B cell (primary cell): Measurements from ENCODE around the gene GCN1.

ENCODE experiments used
- EZH2 ChIP-seq: IDR thresholded peaks from 2 replicates; pipeline ENCODE4 v1.6.1; 2012; ENCODE audit warnings: borderline replicate concordance, low read depth, mild to moderate bottlenecking, moderate library complexity, low read length; ENCODE audit not compliant: insufficient read depth, poor library complexity, severe bottlenecking
- TF ChIP-seq, protein P1 (sequence below): fragments of 200-600 bp; IDR thresholded peaks from one replicate; pipeline ENCODE4 v1.8.0; 2022; ENCODE audit warnings: antibody characterized with exemption, mild to moderate bottlenecking

DNA sequence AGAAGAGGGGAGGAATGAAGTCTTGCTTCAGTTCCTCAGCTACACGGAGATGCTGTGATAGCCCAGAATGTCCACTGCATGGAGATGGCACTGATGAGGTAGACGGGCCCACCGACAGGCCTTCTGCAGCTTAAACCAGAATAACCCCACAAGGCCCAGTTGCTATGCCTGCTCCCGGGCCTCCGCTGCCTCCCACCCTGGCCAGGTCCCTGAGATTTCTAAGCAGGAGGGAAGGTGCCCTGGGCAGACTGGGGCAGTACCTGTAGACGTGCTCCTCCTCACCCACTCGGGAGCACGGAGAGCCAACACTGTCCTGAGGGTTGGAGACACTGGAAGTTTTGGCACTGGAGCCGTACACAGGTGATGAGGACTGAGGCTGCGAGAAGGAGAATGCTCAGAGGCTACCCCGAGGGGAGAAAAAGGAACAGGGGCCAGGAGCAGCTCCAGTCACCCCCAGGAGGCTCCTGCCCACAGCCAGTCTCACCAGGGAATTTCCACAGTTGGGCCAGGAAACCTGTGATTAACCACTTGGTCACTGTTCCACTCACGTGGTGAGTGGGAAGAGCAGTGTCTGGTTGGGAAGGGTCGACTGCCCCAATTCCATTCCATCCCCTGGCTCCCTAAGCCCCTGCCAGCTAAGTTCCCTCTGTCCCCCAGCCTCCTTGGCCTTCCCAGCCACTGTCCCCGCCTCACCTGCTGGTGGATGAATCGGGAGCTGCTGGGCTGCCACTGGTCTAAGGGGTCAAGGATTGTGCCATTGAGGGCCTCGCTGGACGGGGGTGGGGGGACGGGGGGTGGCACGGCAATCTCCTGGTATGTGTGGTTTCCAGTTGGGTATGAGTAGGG lies 29.2 kb upstream of the GCN1 start:
- TF ChIP-seq, protein P1, sequence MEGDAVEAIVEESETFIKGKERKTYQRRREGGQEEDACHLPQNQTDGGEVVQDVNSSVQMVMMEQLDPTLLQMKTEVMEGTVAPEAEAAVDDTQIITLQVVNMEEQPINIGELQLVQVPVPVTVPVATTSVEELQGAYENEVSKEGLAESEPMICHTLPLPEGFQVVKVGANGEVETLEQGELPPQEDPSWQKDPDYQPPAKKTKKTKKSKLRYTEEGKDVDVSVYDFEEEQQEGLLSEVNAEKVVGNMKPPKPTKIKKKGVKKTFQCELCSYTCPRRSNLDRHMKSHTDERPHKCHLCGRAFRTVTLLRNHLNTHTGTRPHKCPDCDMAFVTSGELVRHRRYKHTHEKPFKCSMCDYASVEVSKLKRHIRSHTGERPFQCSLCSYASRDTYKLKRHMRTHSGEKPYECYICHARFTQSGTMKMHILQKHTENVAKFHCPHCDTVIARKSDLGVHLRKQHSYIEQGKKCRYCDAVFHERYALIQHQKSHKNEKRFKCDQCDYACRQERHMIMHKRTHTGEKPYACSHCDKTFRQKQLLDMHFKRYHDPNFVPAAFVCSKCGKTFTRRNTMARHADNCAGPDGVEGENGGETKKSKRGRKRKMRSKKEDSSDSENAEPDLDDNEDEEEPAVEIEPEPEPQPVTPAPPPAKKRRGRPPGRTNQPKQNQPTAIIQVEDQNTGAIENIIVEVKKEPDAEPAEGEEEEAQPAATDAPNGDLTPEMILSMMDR: no peak
- no peak for TF ChIP-seq EZH2
